IMR-90 (cell line): Measurements from ENCODE around the gene RUNX1. TPM values are rescaled to one million over a fixed set of nuclear protein-coding genes. Genes with fewer than 3 reads are reported as not detected.

Experiments
- ATAC-seq: fragments of 200-7000 bp; cut with Tn5 transposase; 2 replicates; pipeline ENCODE4 v1.9.1; 2020; ENCODE audit warnings: low read depth, mild to moderate bottlenecking, moderate library complexity
- BruUV-seq: library from RNA; stranded (reverse); fragments of 400-500 nt; replicated peaks from 2 replicates; lab custom pipeline; 2021; lab: Mats Ljungman, UMichigan
- CTCF ChIA-PET: fragments of 300-600 bp; formaldehyde crosslinking; extraction: SDS; loops from one replicate; lab custom pipeline; 2021; ENCODE audit warnings: antibody characterized with exemption; lab: Yijun Ruan, JAX
- POLR2A ChIA-PET: fragments of 300-600 bp; sonication (Branson Sonifier 250); formaldehyde crosslinking; loops from one replicate; lab custom pipeline; 2022; ENCODE audit warnings: antibody characterized with exemption; ENCODE audit not compliant: unreplicated experiment; lab: Charles Lee
- DNase-seq: peaks from one replicate; pipeline ENCODE4 v3.0.0; 2013
- H2AFZ ChIP-seq: replicated peaks from 2 replicates; pipeline ENCODE3; 2013; ENCODE audit warnings: low read length, mild to moderate bottlenecking; ENCODE audit not compliant: poor library complexity
- H2AK5ac ChIP-seq: 2 replicates; pipeline ENCODE4 v1.6.1; 2013; ENCODE audit warnings: low read depth, low read length, inconsistent platforms
- H2AK9ac ChIP-seq: replicated peaks from 2 replicates; pipeline ENCODE3; 2013; ENCODE audit warnings: mild to moderate bottlenecking, low read depth, low read length, moderate library complexity; ENCODE audit not compliant: poor library complexity
- H2BK120ac ChIP-seq: 2 replicates; pipeline ENCODE4 v1.6.1; 2013; ENCODE audit warnings: low read depth, low read length, inconsistent platforms
- H2BK15ac ChIP-seq: 3 replicates; pipeline ENCODE4 v1.6.1; 2013; ENCODE audit warnings: low read depth, low read length, inconsistent platforms
- H2BK20ac ChIP-seq: 2 replicates; pipeline ENCODE4 v1.6.1; 2013; ENCODE audit warnings: low read depth, mild to moderate bottlenecking, inconsistent platforms, low read length, moderate library complexity
- H2BK5ac ChIP-seq: 2 replicates; pipeline ENCODE4 v1.6.1; 2013; ENCODE audit warnings: mild to moderate bottlenecking, low read depth, low read length, inconsistent platforms; ENCODE audit not compliant: poor library complexity, severe bottlenecking
- H3K14ac ChIP-seq: replicated peaks from 2 replicates; pipeline ENCODE4 v1.6.1; 2013; ENCODE audit warnings: low read depth, low read length, inconsistent platforms
- H3K18ac ChIP-seq: 2 replicates; pipeline ENCODE4 v1.6.1; 2013; ENCODE audit warnings: low read depth, low read length, control low read depth
- H3K23ac ChIP-seq: 2 replicates; pipeline ENCODE4 v1.6.1; 2013; ENCODE audit warnings: low read depth, low read length, inconsistent platforms
- H3K27ac ChIP-seq: 2 replicates; pipeline ENCODE4 v1.5.1; 2013; ENCODE audit warnings: mild to moderate bottlenecking, control low read depth, low read length; ENCODE audit not compliant: insufficient read depth
- H3K27me3 ChIP-seq: 2 replicates; pipeline ENCODE4 v1.6.1; 2013; ENCODE audit warnings: low read length; ENCODE audit not compliant: control insufficient read depth, insufficient read depth
- H3K36me3 ChIP-seq: 2 replicates; pipeline ENCODE4 v1.6.1; 2013; ENCODE audit warnings: low read length, mixed read lengths; ENCODE audit not compliant: control insufficient read depth, insufficient read depth
- H3K4ac ChIP-seq: 2 replicates; pipeline ENCODE4 v1.6.1; 2013; ENCODE audit warnings: low read depth, low read length, inconsistent platforms
- H3K4me1 ChIP-seq: 2 replicates; pipeline ENCODE4 v1.6.1; 2013; ENCODE audit warnings: low read length, mixed read lengths; ENCODE audit not compliant: control insufficient read depth, insufficient read depth
- H3K4me2 ChIP-seq: 2 replicates; pipeline ENCODE4 v1.6.1; 2013; ENCODE audit warnings: low read depth, mild to moderate bottlenecking, control low read depth, low read length, moderate library complexity
- H3K4me3 ChIP-seq: 2 replicates; pipeline ENCODE4 v1.5.1; 2013; ENCODE audit warnings: low read depth, mild to moderate bottlenecking, control low read depth, low read length, moderate library complexity; ENCODE audit not compliant: insufficient read depth
- H3K56ac ChIP-seq: 2 replicates; pipeline ENCODE4 v1.6.1; 2013; ENCODE audit warnings: low read length, inconsistent platforms; ENCODE audit not compliant: insufficient read depth; ENCODE audit errors: extremely low read depth
- H3K79me1 ChIP-seq, 2 experiments: 2 replicates each; pipeline ENCODE4 v1.6.1; 2013; ENCODE audit warnings: low read length in 2 of 2, inconsistent platforms in 1 of 2, low read depth in 1 of 2
- H3K9ac ChIP-seq: 2 replicates; pipeline ENCODE4 v1.6.1; 2013; ENCODE audit warnings: low read depth, low read length, control low read depth
- H3K9me1 ChIP-seq: 2 replicates; pipeline ENCODE4 v1.6.1; 2013; ENCODE audit warnings: low read length, inconsistent platforms; ENCODE audit not compliant: insufficient read depth
- H3K9me3 ChIP-seq: 2 replicates; pipeline ENCODE4 v1.6.1; 2013; ENCODE audit warnings: low read length; ENCODE audit not compliant: control insufficient read depth, insufficient read depth
- H4K20me1 ChIP-seq: 2 replicates; pipeline ENCODE4 v1.6.1; 2013; ENCODE audit warnings: low read length, inconsistent platforms; ENCODE audit not compliant: insufficient read depth
- H4K5ac ChIP-seq: 2 replicates; pipeline ENCODE4 v1.6.1; 2013; ENCODE audit warnings: mild to moderate bottlenecking, low read depth, low read length, control low read depth
- H4K8ac ChIP-seq, 2 experiments: 2 replicates each; pipeline ENCODE4 v1.6.1; 2013; ENCODE audit warnings: low read depth in 2 of 2, low read length in 2 of 2, control low read depth in 1 of 2, inconsistent platforms in 1 of 2
- H4K91ac ChIP-seq: 2 replicates; pipeline ENCODE4 v1.6.1; 2013; ENCODE audit warnings: low read depth, low read length, inconsistent platforms; ENCODE audit not compliant: insufficient read depth
- FOS ChIP-seq: fragments of 150-350 bp; IDR thresholded peaks from 2 replicates; pipeline ENCODE4 v1.6.1; 2016; ENCODE audit warnings: low read depth, low read length
- RCOR1 ChIP-seq: IDR thresholded peaks from 2 replicates; pipeline ENCODE4 v1.6.1; 2012; ENCODE audit warnings: mild to moderate bottlenecking, low read length, improper control_type of control experiment; ENCODE audit not compliant: insufficient replicate concordance
- SMC3 ChIP-seq: fragments of 150-350 bp; IDR thresholded peaks from 2 replicates; pipeline ENCODE4 v1.6.1; 2016; ENCODE audit warnings: low read depth, mild to moderate bottlenecking, antibody characterized with exemption, low read length, moderate library complexity
- WGBS, 2 experiments: methylation state at CpG; one replicate each; pipeline versions ENCODE4 v1.1.5 to v1.1.7; 2013; ENCODE audit warnings: missing lambda C conversion rate in 2 of 2; ENCODE audit not compliant: insufficient read length in 1 of 2; ENCODE audit errors: extremely low coverage in 2 of 2; 5-methylcytosine and 5-hydroxymethylcytosine counted together
- dilution Hi-C: fragments of 300-500 bp; cut with HindIII; formaldehyde crosslinking; loops from one replicate; pipeline ENCODE4 v1.14.3; 2018; ENCODE audit warnings: low sequenced_read_pairs; ENCODE audit not compliant: unreplicated experiment
- in situ Hi-C: fragments of 300-500 bp; cut with MboI; formaldehyde crosslinking; loops from 3 replicates; pipeline ENCODE4 v1.14.3; 2019; ENCODE audit warnings: low sequenced_read_pairs, inconsistent platforms, mixed read lengths
- intact Hi-C: fragments of 100-400 bp; cut with micrococcal nuclease; formaldehyde crosslinking; loops from 2 replicates; pipeline ENCODE4 v1.10.0; 2022
- polyA plus RNA-seq, 3 experiments: library from polyadenylated mRNA; depleted of rRNA; stranded (reverse); fragments of >200 nt; gene quantifications; 2 replicates each; pipeline ENCODE4 v1.2.3, GENCODE V29; 2012; ENCODE audit warnings: low replicate concordance in 1 of 3
- total RNA-seq: library from RNA; depleted of rRNA; stranded (reverse); fragments of >200 nt; gene quantifications from 2 replicates; pipeline ENCODE4 v1.2.3, GENCODE V29; 2012

RUNX1 gene
- total and polyA plus RNA-seq, 2 of the 4 experiments (the other 2 are of a cell fraction), result 34.5 to 56.5 TPM

DNA sequence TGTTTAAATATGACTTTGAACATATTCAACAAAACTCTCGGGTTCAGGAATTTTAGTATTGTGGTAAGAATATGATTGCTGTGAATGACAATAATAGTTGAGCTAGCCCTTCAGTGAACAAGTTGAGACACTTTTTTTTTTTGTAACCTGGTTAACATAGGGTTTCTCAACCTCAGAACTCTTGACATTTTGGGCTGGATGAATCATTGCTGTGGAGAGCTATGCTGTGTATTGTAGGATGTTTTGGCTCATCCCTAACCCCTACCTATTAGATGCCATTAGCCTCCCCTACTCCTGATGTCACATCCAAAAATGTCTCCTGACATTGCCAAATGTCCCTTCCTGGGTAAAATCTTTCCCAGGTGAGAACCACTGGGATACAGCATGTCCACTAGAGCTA lies 113.7 kb downstream of the RUNX1 start:
- Histone ChIP-seq H2BK120ac (peak overlapping the region; percentile 43; the same call in 1 of the 2 replicates), H2AK9ac (no peak overlapping the region), H3K23ac (no peak overlapping the region), H3K4me1 (peaks cover 16% of the 10 kb centered on the region), H2BK5ac (no peak overlapping the region), H2BK15ac (peak overlapping the region; percentile 12; the same call in 1 of the 3 replicates), H3K56ac (no peak overlapping the region), H4K91ac (no peak overlapping the region), H4K8ac (no peak overlapping the region), H3K9me1 (peaks cover 2% of the 10 kb centered on the region; the same call in 1 of the 2 replicates), H3K18ac (no peak overlapping the region; the same call in 1 of the 2 replicates), H3K4me3 (no peak overlapping the region), H2AK5ac (no peak overlapping the region), H3K27me3 (no peaks in the 10 kb centered on the region), H4K20me1 (no peaks in the 10 kb centered on the region), H3K4ac (0 out of 2 replicates have a peak overlapping the region, but pooled peaks have one; percentile 4), H3K14ac (no peak overlapping the region), H4K5ac (no peak overlapping the region), H2BK20ac (peak overlapping the region; percentile 1; the same call in 1 of the 2 replicates), H2AFZ (no peak overlapping the region), H3K27ac (no peak overlapping the region), H3K9me3 (no peaks in the 10 kb centered on the region), H3K79me1 (peaks cover 0 to 6% of the 10 kb centered on the region in 2 experiments; a peak in 1 of 4 replicates), H3K9ac (no peak overlapping the region), H3K4me2 (peak overlapping the region; percentile 68; the same call in 1 of the 2 replicates), H3K36me3 (no peaks in the 10 kb centered on the region)
- ATAC-seq, result no peak; the same call in 1 of the 2 replicates
- intact Hi-C loops, result no loop called here
- dilution Hi-C loops, result no loop called here
- TF ChIP-seq RCOR1 (no peak), FOS (no peak), SMC3 (no peak)
- DNase-seq, result no peak
- in situ Hi-C loops, result no loop called here
- BruUV-seq, result no TSS peak
- POLR2A ChIA-PET, result no interaction called here
- CTCF ChIA-PET, result interaction anchor here (0.6 to 0.9 kb wide), 3 partner anchors 12 to 62 kb away, joined by 3 to 6 read pairs (median 3); no protein-coding TSS in a partner anchor
- no CpG with 5 or more reads among the region's 1 CpG for WGBS, 2 experiments
